ENCODE measurements around the gene PANK1. TPM values are rescaled to one million over a fixed set of nuclear protein-coding genes. Genes with fewer than 3 reads are reported as not detected.

The PANK1 gene
- total and polyA plus RNA-seq, 2 donors (not counting 3 experiments of a cell fraction or from before 2014, with no cell fraction given) = 2.0 to 6.3 TPM

DNA sequence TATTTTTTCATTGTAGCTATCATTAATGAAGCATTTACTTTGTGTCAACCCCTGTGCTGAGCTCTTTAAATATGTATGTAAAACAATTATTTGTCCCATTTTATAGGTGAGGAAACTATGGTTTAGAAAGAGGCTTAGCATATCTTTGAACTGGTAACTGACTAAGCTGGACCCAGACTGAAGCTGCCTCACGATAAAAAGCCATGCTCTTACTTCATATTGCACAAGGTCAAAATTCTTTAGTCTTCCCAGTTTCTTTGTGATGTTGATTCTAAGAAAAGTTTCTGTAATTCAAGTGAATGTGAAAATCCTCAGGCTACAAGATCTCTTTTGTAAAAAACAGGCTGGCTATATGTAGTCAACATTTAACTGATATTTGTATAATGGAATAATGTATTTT, 63.0 kb downstream of the PANK1 start:
- no peak overlapping the region for H3K4me3 ChIP-seq (replicated peaks in 1 of 3; ENCODE audit: insufficient read depth in 1 of 3, low read depth in 1 of 3, low read length in 3 of 3)
- H3K4me2 ChIP-seq (ENCODE audit: insufficient read depth, low read length) = no peak overlapping the region
- no peak overlapping the region for H3K27ac ChIP-seq (ENCODE audit: insufficient read depth, low read depth, low read length)
- CTCF ChIA-PET = interaction anchor here (0.8 to 1.1 kb wide), 2 partner anchors 13 to 19 kb away, joined by 3 to 4 read pairs; no protein-coding TSS in a partner anchor
- no TSS peak for BruUV-seq (replicated peaks)
- TF ChIP-seq, protein P1, sequence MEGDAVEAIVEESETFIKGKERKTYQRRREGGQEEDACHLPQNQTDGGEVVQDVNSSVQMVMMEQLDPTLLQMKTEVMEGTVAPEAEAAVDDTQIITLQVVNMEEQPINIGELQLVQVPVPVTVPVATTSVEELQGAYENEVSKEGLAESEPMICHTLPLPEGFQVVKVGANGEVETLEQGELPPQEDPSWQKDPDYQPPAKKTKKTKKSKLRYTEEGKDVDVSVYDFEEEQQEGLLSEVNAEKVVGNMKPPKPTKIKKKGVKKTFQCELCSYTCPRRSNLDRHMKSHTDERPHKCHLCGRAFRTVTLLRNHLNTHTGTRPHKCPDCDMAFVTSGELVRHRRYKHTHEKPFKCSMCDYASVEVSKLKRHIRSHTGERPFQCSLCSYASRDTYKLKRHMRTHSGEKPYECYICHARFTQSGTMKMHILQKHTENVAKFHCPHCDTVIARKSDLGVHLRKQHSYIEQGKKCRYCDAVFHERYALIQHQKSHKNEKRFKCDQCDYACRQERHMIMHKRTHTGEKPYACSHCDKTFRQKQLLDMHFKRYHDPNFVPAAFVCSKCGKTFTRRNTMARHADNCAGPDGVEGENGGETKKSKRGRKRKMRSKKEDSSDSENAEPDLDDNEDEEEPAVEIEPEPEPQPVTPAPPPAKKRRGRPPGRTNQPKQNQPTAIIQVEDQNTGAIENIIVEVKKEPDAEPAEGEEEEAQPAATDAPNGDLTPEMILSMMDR (IDR thresholded peaks at IDR 0.05; ENCODE audit: extremely low read depth in 1 of 2, insufficient read depth in 1 of 2, low read depth in 1 of 2, low read length in 2 of 2) = no peak
- no peak for TF ChIP-seq EZH2 (IDR thresholded peaks at IDR 0.05; ENCODE audit: borderline replicate concordance, low read depth, low read length, severe bottlenecking)
- no peak for TF ChIP-seq MYC (IDR thresholded peaks at IDR 0.05; ENCODE audit: low read depth, low read length)
- no peak for TF ChIP-seq JUN (IDR thresholded peaks at IDR 0.05; ENCODE audit: borderline replicate concordance, insufficient read depth, insufficient read length, low read depth)
- TF ChIP-seq POLR2AphosphoS5 (IDR thresholded peaks at IDR 0.05; ENCODE audit: insufficient read depth, low read depth, low read length) = no peak
- TF ChIP-seq POLR2A (IDR thresholded peaks at IDR 0.05; ENCODE audit: low read depth, low read length) = no peak
- TF ChIP-seq FOS (IDR thresholded peaks at IDR 0.05; ENCODE audit: borderline replicate concordance, insufficient read depth, low read length) = no peak
- no peak for TF ChIP-seq GATA2 (IDR thresholded peaks at IDR 0.05; ENCODE audit: insufficient read depth, insufficient read length, low read depth, low read length)
- POLR2A ChIA-PET = no interaction called here
- FAIRE-seq (no peak), DNase-seq (ENCODE audit: low read depth, low spot score) (no peak)
- no peak overlapping the region for H2AFZ ChIP-seq (ENCODE audit: low read depth, low read length)
- no peaks in the 10 kb centered on the region for H3K9me1 ChIP-seq (replicated peaks; ENCODE audit: control insufficient read depth, extremely low read depth, insufficient read depth, low read length)
- no peaks in the 10 kb centered on the region for H4K20me1 ChIP-seq (replicated peaks; ENCODE audit: control insufficient read depth, extremely low read depth, insufficient read depth, low read length)
- dilution Hi-C loops (cut with MboI; ENCODE audit: extremely low pct_ligation_motif_present, low sequenced_read_pairs) (no loop called here), intact Hi-C loops (cut with micrococcal nuclease) (no loop called here)
- H3K4me1 ChIP-seq (ENCODE audit: control insufficient read depth, extremely low read depth, insufficient read depth, low read length) = no peaks in the 10 kb centered on the region
- no peak overlapping the region for H3K9ac ChIP-seq (replicated peaks; ENCODE audit: extremely low read depth, insufficient read depth, low read length)
- no peaks in the 10 kb centered on the region for H3K27me3 ChIP-seq (ENCODE audit: control insufficient read depth in 2 of 2, insufficient read depth in 2 of 2, low read length in 2 of 2)
- H3K79me2 ChIP-seq (ENCODE audit: control insufficient read depth, insufficient read depth, low read length) = no peaks in the 10 kb centered on the region
- no peaks in the 10 kb centered on the region for H3K36me3 ChIP-seq (ENCODE audit: control insufficient read depth in 2 of 2, extremely low read depth in 1 of 2, insufficient read depth in 2 of 2, low read length in 2 of 2)
- no peaks in the 10 kb centered on the region for H3K9me3 ChIP-seq (replicated peaks; ENCODE audit: control insufficient read depth, insufficient read depth, low read length)

Measured in endothelial cell of umbilical vein (primary cell).